IMR-90 (cell line): ENCODE results near the gene TCFL5. TPM values are rescaled to one million over a fixed set of nuclear protein-coding genes. Genes with fewer than 3 reads are reported as not detected.

ENCODE experiments used
- ATAC-seq: fragments of 200-7000 bp; cut with Tn5 transposase; 2 replicates; pipeline ENCODE4 v1.9.1; 2020; ENCODE audit warnings: low read depth, mild to moderate bottlenecking, moderate library complexity
- Bru-seq: library from RNA; stranded (reverse); fragments of 400-500 nt; gene quantifications from one replicate; lab custom pipeline; 2021; lab: Mats Ljungman, UMichigan
- BruChase-seq, 2 experiments: library from RNA; stranded (reverse); fragments of 400-500 nt; gene quantifications; one replicate each; lab custom pipeline; 2021; lab: Mats Ljungman, UMichigan
- BruUV-seq: library from RNA; stranded (reverse); fragments of 400-500 nt; replicated peaks from 2 replicates; lab custom pipeline; 2021; lab: Mats Ljungman, UMichigan
- CTCF ChIA-PET: fragments of 300-600 bp; formaldehyde crosslinking; extraction: SDS; loops from one replicate; lab custom pipeline; 2021; ENCODE audit warnings: antibody characterized with exemption; lab: Yijun Ruan, JAX
- POLR2A ChIA-PET: fragments of 300-600 bp; sonication (Branson Sonifier 250); formaldehyde crosslinking; loops from one replicate; lab custom pipeline; 2022; ENCODE audit warnings: antibody characterized with exemption; ENCODE audit not compliant: unreplicated experiment; lab: Charles Lee
- DNase-seq: peaks from one replicate; pipeline ENCODE4 v3.0.0; 2013
- H2AFZ ChIP-seq: replicated peaks from 2 replicates; pipeline ENCODE3; 2013; ENCODE audit warnings: low read length, mild to moderate bottlenecking; ENCODE audit not compliant: poor library complexity
- H2AK5ac ChIP-seq: 2 replicates; pipeline ENCODE4 v1.6.1; 2013; ENCODE audit warnings: low read depth, low read length, inconsistent platforms
- H2AK9ac ChIP-seq: replicated peaks from 2 replicates; pipeline ENCODE3; 2013; ENCODE audit warnings: mild to moderate bottlenecking, low read depth, low read length, moderate library complexity; ENCODE audit not compliant: poor library complexity
- H2BK120ac ChIP-seq: 2 replicates; pipeline ENCODE4 v1.6.1; 2013; ENCODE audit warnings: low read depth, low read length, inconsistent platforms
- H2BK15ac ChIP-seq: 3 replicates; pipeline ENCODE4 v1.6.1; 2013; ENCODE audit warnings: low read depth, low read length, inconsistent platforms
- H2BK20ac ChIP-seq: 2 replicates; pipeline ENCODE4 v1.6.1; 2013; ENCODE audit warnings: low read depth, mild to moderate bottlenecking, inconsistent platforms, low read length, moderate library complexity
- H2BK5ac ChIP-seq: 2 replicates; pipeline ENCODE4 v1.6.1; 2013; ENCODE audit warnings: mild to moderate bottlenecking, low read depth, low read length, inconsistent platforms; ENCODE audit not compliant: poor library complexity, severe bottlenecking
- H3K14ac ChIP-seq: replicated peaks from 2 replicates; pipeline ENCODE4 v1.6.1; 2013; ENCODE audit warnings: low read depth, low read length, inconsistent platforms
- H3K18ac ChIP-seq: 2 replicates; pipeline ENCODE4 v1.6.1; 2013; ENCODE audit warnings: low read depth, low read length, control low read depth
- H3K23ac ChIP-seq: 2 replicates; pipeline ENCODE4 v1.6.1; 2013; ENCODE audit warnings: low read depth, low read length, inconsistent platforms
- H3K27ac ChIP-seq: 2 replicates; pipeline ENCODE4 v1.5.1; 2013; ENCODE audit warnings: mild to moderate bottlenecking, control low read depth, low read length; ENCODE audit not compliant: insufficient read depth
- H3K27me3 ChIP-seq: 2 replicates; pipeline ENCODE4 v1.6.1; 2013; ENCODE audit warnings: low read length; ENCODE audit not compliant: control insufficient read depth, insufficient read depth
- H3K36me3 ChIP-seq: 2 replicates; pipeline ENCODE4 v1.6.1; 2013; ENCODE audit warnings: low read length, mixed read lengths; ENCODE audit not compliant: control insufficient read depth, insufficient read depth
- H3K4ac ChIP-seq: 2 replicates; pipeline ENCODE4 v1.6.1; 2013; ENCODE audit warnings: low read depth, low read length, inconsistent platforms
- H3K4me1 ChIP-seq: 2 replicates; pipeline ENCODE4 v1.6.1; 2013; ENCODE audit warnings: low read length, mixed read lengths; ENCODE audit not compliant: control insufficient read depth, insufficient read depth
- H3K4me2 ChIP-seq: 2 replicates; pipeline ENCODE4 v1.6.1; 2013; ENCODE audit warnings: low read depth, mild to moderate bottlenecking, control low read depth, low read length, moderate library complexity
- H3K4me3 ChIP-seq: 2 replicates; pipeline ENCODE4 v1.5.1; 2013; ENCODE audit warnings: low read depth, mild to moderate bottlenecking, control low read depth, low read length, moderate library complexity; ENCODE audit not compliant: insufficient read depth
- H3K56ac ChIP-seq: 2 replicates; pipeline ENCODE4 v1.6.1; 2013; ENCODE audit warnings: low read length, inconsistent platforms; ENCODE audit not compliant: insufficient read depth; ENCODE audit errors: extremely low read depth
- H3K79me1 ChIP-seq, 2 experiments: 2 replicates each; pipeline ENCODE4 v1.6.1; 2013; ENCODE audit warnings: low read length in 2 of 2, inconsistent platforms in 1 of 2, low read depth in 1 of 2
- H3K9ac ChIP-seq: 2 replicates; pipeline ENCODE4 v1.6.1; 2013; ENCODE audit warnings: low read depth, low read length, control low read depth
- H3K9me1 ChIP-seq: 2 replicates; pipeline ENCODE4 v1.6.1; 2013; ENCODE audit warnings: low read length, inconsistent platforms; ENCODE audit not compliant: insufficient read depth
- H3K9me3 ChIP-seq: 2 replicates; pipeline ENCODE4 v1.6.1; 2013; ENCODE audit warnings: low read length; ENCODE audit not compliant: control insufficient read depth, insufficient read depth
- H4K20me1 ChIP-seq: 2 replicates; pipeline ENCODE4 v1.6.1; 2013; ENCODE audit warnings: low read length, inconsistent platforms; ENCODE audit not compliant: insufficient read depth
- H4K5ac ChIP-seq: 2 replicates; pipeline ENCODE4 v1.6.1; 2013; ENCODE audit warnings: mild to moderate bottlenecking, low read depth, low read length, control low read depth
- H4K8ac ChIP-seq, 2 experiments: 2 replicates each; pipeline ENCODE4 v1.6.1; 2013; ENCODE audit warnings: low read depth in 2 of 2, low read length in 2 of 2, control low read depth in 1 of 2, inconsistent platforms in 1 of 2
- H4K91ac ChIP-seq: 2 replicates; pipeline ENCODE4 v1.6.1; 2013; ENCODE audit warnings: low read depth, low read length, inconsistent platforms; ENCODE audit not compliant: insufficient read depth
- BHLHE40 ChIP-seq: fragments of 150-350 bp; IDR thresholded peaks from 2 replicates; pipeline ENCODE4 v1.6.1; 2016; ENCODE audit warnings: mild to moderate bottlenecking, low read depth, low read length
- MAFK ChIP-seq: IDR thresholded peaks from 2 replicates; pipeline ENCODE4 v1.6.1; 2012; ENCODE audit warnings: low read depth, low read length, improper control_type of control experiment
- MAZ ChIP-seq: IDR thresholded peaks from 2 replicates; pipeline ENCODE4 v1.6.1; 2012; ENCODE audit warnings: low read depth, mild to moderate bottlenecking, low read length, improper control_type of control experiment, moderate library complexity, borderline replicate concordance
- MXI1 ChIP-seq: IDR thresholded peaks from 2 replicates; pipeline ENCODE4 v1.6.1; 2012; ENCODE audit warnings: low read depth, mild to moderate bottlenecking, low read length, moderate library complexity, borderline replicate concordance
- USF2 ChIP-seq: fragments of 150-350 bp; IDR thresholded peaks from 2 replicates; pipeline ENCODE4 v1.6.1; 2017; ENCODE audit warnings: mild to moderate bottlenecking, antibody characterized with exemption, low read length, low read depth
- WGBS, 2 experiments: methylation state at CpG; one replicate each; pipeline versions ENCODE4 v1.1.5 to v1.1.7; 2013; ENCODE audit warnings: missing lambda C conversion rate in 2 of 2; ENCODE audit not compliant: insufficient read length in 1 of 2; ENCODE audit errors: extremely low coverage in 2 of 2; 5-methylcytosine and 5-hydroxymethylcytosine counted together
- dilution Hi-C: fragments of 300-500 bp; cut with HindIII; formaldehyde crosslinking; loops from one replicate; pipeline ENCODE4 v1.14.3; 2018; ENCODE audit warnings: low sequenced_read_pairs; ENCODE audit not compliant: unreplicated experiment
- in situ Hi-C: fragments of 300-500 bp; cut with MboI; formaldehyde crosslinking; loops from 3 replicates; pipeline ENCODE4 v1.14.3; 2019; ENCODE audit warnings: low sequenced_read_pairs, inconsistent platforms, mixed read lengths
- intact Hi-C: fragments of 100-400 bp; cut with micrococcal nuclease; formaldehyde crosslinking; loops from 2 replicates; pipeline ENCODE4 v1.10.0; 2022
- long read RNA-seq: library from polyadenylated mRNA; unstranded; transcript quantifications from one replicate; pipeline ENCODE4 v2.0.0, GENCODE V29; 2021; ENCODE audit not compliant: unreplicated experiment
- polyA plus RNA-seq, 3 experiments: library from polyadenylated mRNA; depleted of rRNA; stranded (reverse); fragments of >200 nt; gene quantifications; 2 replicates each; pipeline ENCODE4 v1.2.3, GENCODE V29; 2012; ENCODE audit warnings: low replicate concordance in 1 of 3
- total RNA-seq: library from RNA; depleted of rRNA; stranded (reverse); fragments of >200 nt; gene quantifications from 2 replicates; pipeline ENCODE4 v1.2.3, GENCODE V29; 2012; rRNA removed

Gene TCFL5
- total RNA-seq = 8.2 and 8.3 TPM in 2 replicates
- polyA plus RNA-seq (2012; rRNA removed) = 5.6 and 6.0 TPM in 2 replicates
- polyA plus RNA-seq (2012; cell fraction: cytosol; rRNA removed) = 2.6 and 3.6 TPM in 2 replicates
- 2.4 and 9.6 TPM in 2 replicates for polyA plus RNA-seq (2012; cell fraction: nucleus; rRNA removed; ENCODE audit: low replicate concordance)
- Bru-seq, nascent RNA = percentile 67 among the genes with signal in this experiment
- percentile 82 among the genes with signal in this experiment for BruChase-seq, experiment 1, labeled RNA remaining after a 6-hour chase
- BruChase-seq, experiment 2, labeled RNA remaining after a 2-hour chase = percentile 85 among the genes with signal in this experiment
- long read RNA-seq, transcript TCFL5-202 (6 exons, 2,456 nt) = major isoform, 6 of 23 reads
- long read RNA-seq, partial matches to known transcripts = 1 of 23 reads
- long read RNA-seq, other reads (novel, unspliced or antisense) = 12 of 23 reads

DNA sequence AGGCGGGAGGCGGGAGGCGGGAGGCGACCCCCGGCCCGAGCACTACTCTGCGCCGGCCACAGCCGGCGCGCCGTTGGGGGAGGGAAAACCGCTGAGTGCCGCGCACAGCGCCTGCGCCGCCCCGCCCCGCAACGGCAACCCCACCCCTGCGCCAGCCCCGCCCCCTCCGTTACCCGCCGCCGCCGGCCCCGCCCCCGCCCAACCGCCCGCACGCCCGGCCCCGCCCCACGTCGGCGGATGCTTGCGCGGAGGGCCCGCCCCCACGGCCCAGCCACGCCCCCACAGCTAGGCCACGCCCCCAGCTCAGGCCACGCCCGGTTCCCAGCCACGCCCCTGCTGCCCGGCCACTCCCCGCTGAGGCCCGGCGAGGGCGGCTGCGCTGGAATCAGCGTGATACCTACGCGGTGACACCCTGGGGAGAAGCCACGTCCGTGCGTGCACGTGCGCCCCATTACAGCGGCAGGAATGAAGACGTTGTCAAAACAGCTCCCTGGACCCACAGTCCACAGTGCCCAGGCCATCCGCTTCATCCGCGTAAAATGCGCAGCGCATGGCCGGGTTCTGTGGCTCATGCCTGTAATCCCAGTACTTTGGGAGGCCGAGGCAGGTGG, at the start of gene TCFL5:
Gene TCFL5, minus strand, starts transcription at position 97 of the 611 bp plus-strand sequence. CDS start 152 bp downstream, outside the sequence.
- peak within 1 kb of the TSS; percentile 84; the same call in 1 of the 2 replicates for H2AK5ac ChIP-seq
- H3K23ac ChIP-seq = peak within 1 kb of the TSS; percentile 93; the same call in 1 of the 2 replicates
- ATAC-seq (peak; percentile 94), DNase-seq (peak; percentile 76)
- intact Hi-C loops = loop anchor here (5.0 kb wide), 1 partner anchor 55 kb away; no protein-coding TSS in a partner anchor
- WGBS, 2 experiments = 25% methylated on average over 30 of the region's 70 CpGs; no CpG with 5 or more reads in 1 of the 2 experiments
- H4K5ac ChIP-seq = peak within 1 kb of the TSS; percentile 20
- peak within 1 kb of the TSS; percentile 88 for H3K14ac ChIP-seq
- no TSS peak for BruUV-seq
- no peak for TF ChIP-seq MAFK
- 0 out of 2 replicates have a peak, but pooled peaks have one; percentile 11 for TF ChIP-seq USF2
- TF ChIP-seq MXI1 = no peak
- TF ChIP-seq MAZ = peak; percentile 46; the same call in 1 of the 2 replicates
- peak; percentile 92 for TF ChIP-seq BHLHE40
- H3K9me1 ChIP-seq = peaks cover 2% of the 10 kb centered on the region; the same call in 1 of the 2 replicates
- peak within 1 kb of the TSS; percentile 99 for H3K4me2 ChIP-seq
- no peak within 1 kb of the TSS for H2BK120ac ChIP-seq
- H2BK15ac ChIP-seq = no peak within 1 kb of the TSS; the same call in 2 of the 3 replicates
- H3K27ac ChIP-seq = peak within 1 kb of the TSS; percentile 87
- H3K4me3 ChIP-seq = peak within 1 kb of the TSS; percentile 100
- H3K18ac ChIP-seq = no peak within 1 kb of the TSS
- H2AK9ac ChIP-seq = peak within 1 kb of the TSS; percentile 93
- ChIA-PET POLR2A (interaction anchor here (0.6 kb wide), 1 partner anchor 13 kb away, joined by 4 read pairs; no protein-coding TSS in a partner anchor), CTCF (interaction anchor here (1.0 kb wide), 1 partner anchor 55 kb away, joined by 3 read pairs; no protein-coding TSS in a partner anchor)
- peak within 1 kb of the TSS; percentile 9 to 97; a peak in 3 of 4 replicates for H4K8ac ChIP-seq
- peak within 1 kb of the TSS; percentile 14; the same call in 1 of the 2 replicates for H4K91ac ChIP-seq
- peaks cover 8% of the 10 kb centered on the region; the same call in 1 of the 2 replicates for H3K36me3 ChIP-seq
- no peaks in the 10 kb centered on the region; the same call in 1 of the 2 replicates for H3K27me3 ChIP-seq
- H3K4ac ChIP-seq = peak within 1 kb of the TSS; percentile 91
- H4K20me1 ChIP-seq = peaks cover 16% of the 10 kb centered on the region
- dilution Hi-C loops = no loop called here
- H3K79me1 ChIP-seq = peaks cover 14 to 33% of the 10 kb centered on the region in 2 experiments
- no peak within 1 kb of the TSS for H2BK20ac ChIP-seq
- in situ Hi-C loops = no loop called here
- H3K4me1 ChIP-seq = 0 out of 2 replicates have a peak, but pooled peaks cover 3% of the 10 kb centered on the region
- H3K9ac ChIP-seq = peak within 1 kb of the TSS; percentile 98
- no peak within 1 kb of the TSS for H3K56ac ChIP-seq
- H3K9me3 ChIP-seq = no peaks in the 10 kb centered on the region
- peak within 1 kb of the TSS; percentile 98 for H2AFZ ChIP-seq
- peak within 1 kb of the TSS; percentile 32 for H2BK5ac ChIP-seq
